Esophagus muscularis mucosa (tissue), 4 donors: ENCODE results near the gene MBP.
"Not testable (repeated sequence)": the region's sequence is repeated elsewhere in the genome, so short reads cannot be mapped to it uniquely, and the experiment has no call there.

Experiments used
- CTCF ChIP-seq, 3 experiments: fragments of 200-600 bp in 2 of 3; fragments of 450-650 bp in 1 of 3; sonication (generic) in 2 of 3; IDR thresholded peaks; one replicate each; pipeline ENCODE4 v1.5.1; 2017 to 2019; ENCODE audit warnings: antibody characterized with exemption in 3 of 3, mild to moderate bottlenecking in 2 of 3, moderate library complexity in 1 of 3
- EP300 ChIP-seq: sonication (generic); formaldehyde crosslinking; IDR thresholded peaks from one replicate; pipeline ENCODE4 v1.6.1; 2017; ENCODE audit warnings: antibody characterized with exemption
- POLR2A ChIP-seq: fragments of 450-650 bp; IDR thresholded peaks from one replicate; pipeline ENCODE4 v1.6.1; 2017; ENCODE audit warnings: antibody characterized with exemption, moderate library complexity, mild to moderate bottlenecking, low read depth
- POLR2AphosphoS5 ChIP-seq, 2 donors: sonication (generic); formaldehyde crosslinking; IDR thresholded peaks; one replicate each; pipeline ENCODE4 v1.6.1; 2017; ENCODE audit warnings: antibody characterized with exemption in 2 of 2

- TF ChIP-seq CTCF (IDR thresholded peaks at IDR 0.05); POLR2A; POLR2AphosphoS5 (IDR thresholded peaks at IDR 0.05); EP300: not testable (repeated sequence)
Observed at GRCh38 chr18:77021478-77021877, 111.1 kb downstream of the MBP start.
